Lower lobe of right lung (tissue), 2 donors: ENCODE measurements around the gene IGFBP6. TPM values are rescaled to one million over a fixed set of nuclear protein-coding genes. Genes with fewer than 3 reads are reported as not detected.

Experiments used
- ATAC-seq, 2 donors: fragments of 200-7000 bp; cut with Tn5 transposase; one replicate each; pipeline ENCODE4 v1.9.1; 2020 to 2022; ENCODE audit warnings: mild to moderate bottlenecking in 2 of 2, moderate library complexity in 2 of 2
- DNase-seq: peaks from one replicate; pipeline ENCODE4 v3.0.0-alpha.2; 2020
- H3K27ac ChIP-seq: fragments of 200-600 bp; one replicate; pipeline ENCODE4 v1.8.0; 2022
- H3K27me3 ChIP-seq: fragments of 200-600 bp; one replicate; pipeline ENCODE4 v1.8.0; 2022; ENCODE audit warnings: low read depth
- H3K36me3 ChIP-seq: fragments of 200-600 bp; one replicate; pipeline ENCODE4 v1.8.0; 2022; ENCODE audit warnings: mild to moderate bottlenecking
- H3K4me1 ChIP-seq: fragments of 200-600 bp; one replicate; pipeline ENCODE4 v1.8.0; 2022
- H3K4me3 ChIP-seq: fragments of 200-600 bp; one replicate; pipeline ENCODE4 v1.8.0; 2022; ENCODE audit warnings: mild to moderate bottlenecking
- H3K9me3 ChIP-seq: fragments of 200-600 bp; one replicate; pipeline ENCODE4 v1.8.0; 2022
- intact Hi-C: fragments of 100-400 bp; cut with DNase I; formaldehyde crosslinking; loops from one replicate; pipeline ENCODE4 v1.11.0; 2022
- total RNA-seq: library from RNA; stranded (reverse); fragmentation: NEBNext Ultra II Directional; extraction: Animal tissue kit (Norgen Biotek cat#: 25700); gene quantifications from one replicate; pipeline ENCODE4 v1.2.1, GENCODE V29; 2021
- TF ChIP-seq, protein P1 (sequence below): fragments of 200-600 bp; IDR thresholded peaks from one replicate; pipeline ENCODE4 v1.8.0; 2022; ENCODE audit warnings: antibody characterized with exemption, mild to moderate bottlenecking
- donor health status: DM: no; HTN: yes; CAD: no; lungs with severe emphysema.

IGFBP6 gene
- total RNA-seq, 1 donor from 2014 or later: 58.5 TPM

DNA sequence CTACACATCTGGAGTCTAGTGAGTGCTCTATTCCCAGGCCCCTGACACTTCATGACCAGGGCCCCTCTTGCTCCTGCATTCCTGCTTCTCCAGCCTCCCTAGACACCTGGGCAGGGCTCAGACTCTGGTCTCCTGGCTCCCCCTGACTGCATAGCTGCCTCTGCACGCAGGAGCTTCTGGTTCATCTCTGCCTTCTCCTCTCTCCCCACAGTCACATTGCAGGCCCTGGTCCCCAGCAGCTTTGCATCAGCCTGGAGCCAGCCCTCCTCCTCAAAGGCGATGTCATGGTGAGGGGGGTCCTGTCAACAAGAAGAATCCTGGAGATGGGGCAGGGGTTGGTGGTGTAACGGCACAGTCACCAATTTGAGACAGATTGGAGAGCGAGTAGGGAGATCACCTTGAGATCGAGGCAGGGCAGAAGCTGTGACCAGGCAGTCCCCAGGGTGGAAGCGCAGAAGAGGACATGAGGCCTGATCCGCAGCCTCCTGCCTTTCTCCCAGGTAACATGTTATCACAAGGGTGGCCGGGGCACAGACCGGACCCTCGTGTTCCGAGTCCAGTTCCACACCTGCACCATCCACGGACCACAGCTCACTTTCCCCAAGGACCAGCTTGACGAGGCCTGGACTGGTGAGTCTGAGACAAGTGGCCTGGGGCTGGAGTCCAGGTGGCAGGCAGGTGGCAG is 39.5 kb upstream of the IGFBP6 start:
- intact Hi-C loops: no loop called here
- no peak overlapping the region for H3K27ac ChIP-seq
- ATAC-seq (no peak), DNase-seq (peak; percentile 45)
- peaks cover 68% of the 10 kb centered on the region for H3K4me1 ChIP-seq
- TF ChIP-seq, protein P1, sequence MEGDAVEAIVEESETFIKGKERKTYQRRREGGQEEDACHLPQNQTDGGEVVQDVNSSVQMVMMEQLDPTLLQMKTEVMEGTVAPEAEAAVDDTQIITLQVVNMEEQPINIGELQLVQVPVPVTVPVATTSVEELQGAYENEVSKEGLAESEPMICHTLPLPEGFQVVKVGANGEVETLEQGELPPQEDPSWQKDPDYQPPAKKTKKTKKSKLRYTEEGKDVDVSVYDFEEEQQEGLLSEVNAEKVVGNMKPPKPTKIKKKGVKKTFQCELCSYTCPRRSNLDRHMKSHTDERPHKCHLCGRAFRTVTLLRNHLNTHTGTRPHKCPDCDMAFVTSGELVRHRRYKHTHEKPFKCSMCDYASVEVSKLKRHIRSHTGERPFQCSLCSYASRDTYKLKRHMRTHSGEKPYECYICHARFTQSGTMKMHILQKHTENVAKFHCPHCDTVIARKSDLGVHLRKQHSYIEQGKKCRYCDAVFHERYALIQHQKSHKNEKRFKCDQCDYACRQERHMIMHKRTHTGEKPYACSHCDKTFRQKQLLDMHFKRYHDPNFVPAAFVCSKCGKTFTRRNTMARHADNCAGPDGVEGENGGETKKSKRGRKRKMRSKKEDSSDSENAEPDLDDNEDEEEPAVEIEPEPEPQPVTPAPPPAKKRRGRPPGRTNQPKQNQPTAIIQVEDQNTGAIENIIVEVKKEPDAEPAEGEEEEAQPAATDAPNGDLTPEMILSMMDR: no peak
- no peaks in the 10 kb centered on the region for H3K9me3 ChIP-seq
- peaks cover 96% of the 10 kb centered on the region for H3K36me3 ChIP-seq
- H3K27me3 ChIP-seq: no peaks in the 10 kb centered on the region
- H3K4me3 ChIP-seq: no peak overlapping the region

GRCh38 chr12:53058674-53059433 is 38.6 kb upstream of the IGFBP6 start:
- Histone ChIP-seq H3K27ac (no peak overlapping the region), H3K4me3 (no peak overlapping the region), H3K36me3 (peaks cover 97% of the 10 kb centered on the region), H3K27me3 (no peaks in the 10 kb centered on the region), H3K9me3 (no peaks in the 10 kb centered on the region), H3K4me1 (peaks cover 66% of the 10 kb centered on the region)
- TF ChIP-seq, protein P1: no peak
- intact Hi-C loops: no loop called here
- ATAC-seq (no peak), DNase-seq (peak; percentile 45)

- DNase-seq: peak; percentile 41
- H3K36me3 ChIP-seq: peaks cover 100% of the 10 kb centered on the region
- peaks cover 62% of the 10 kb centered on the region for H3K4me1 ChIP-seq
- peak overlapping the region; percentile 18 for H3K27ac ChIP-seq
- TF ChIP-seq, protein P1: no peak
- no peak for ATAC-seq
- no peak overlapping the region for H3K4me3 ChIP-seq
- no peaks in the 10 kb centered on the region for H3K9me3 ChIP-seq
- intact Hi-C loops: no loop called here
- no peaks in the 10 kb centered on the region for H3K27me3 ChIP-seq
These were observed 37.9 kb upstream of the IGFBP6 start for GRCh38 chr12:53059434-53060063.

DNA sequence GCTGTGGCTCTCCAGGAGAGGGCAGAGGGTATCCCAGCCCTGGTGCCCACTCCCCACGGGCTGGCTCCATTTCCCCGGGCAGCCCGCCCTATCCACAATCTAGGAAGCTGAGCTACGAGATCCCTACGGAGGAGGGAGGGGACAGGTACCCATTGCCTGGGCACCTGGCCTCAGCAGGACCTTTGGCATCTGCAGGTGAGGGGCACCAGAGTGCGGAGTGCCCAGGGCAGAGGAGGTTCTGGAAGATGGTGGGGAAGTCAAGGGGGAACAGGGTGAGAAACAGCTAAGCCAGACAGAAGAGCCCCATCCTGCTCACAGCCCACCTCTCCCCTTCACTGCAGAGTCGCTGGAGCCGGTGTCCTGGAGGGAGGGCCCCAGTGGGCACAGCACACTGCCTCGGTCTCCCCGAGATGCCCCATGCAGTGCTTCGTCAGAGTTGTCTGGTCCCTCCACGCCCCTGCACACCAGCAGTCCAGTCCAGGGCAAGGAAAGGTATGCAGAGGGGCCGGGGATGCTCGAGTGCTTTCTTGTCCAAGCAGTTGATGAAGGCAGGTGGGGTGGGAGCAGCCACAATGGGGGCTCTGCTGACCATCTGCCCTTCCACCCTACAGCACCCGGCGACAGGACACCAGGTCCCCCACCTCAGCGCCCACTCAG is 37.3 kb upstream of the IGFBP6 start:
- H3K27ac ChIP-seq: peak overlapping the region; percentile 67
- peaks cover 55% of the 10 kb centered on the region for H3K4me1 ChIP-seq
- ATAC-seq (no peak), DNase-seq (peak; percentile 44)
- TF ChIP-seq, protein P1: no peak
- H3K9me3 ChIP-seq: no peaks in the 10 kb centered on the region
- no peak overlapping the region for H3K4me3 ChIP-seq
- H3K27me3 ChIP-seq: no peaks in the 10 kb centered on the region
- intact Hi-C loops: no loop called here
- H3K36me3 ChIP-seq: peaks cover 100% of the 10 kb centered on the region

DNA sequence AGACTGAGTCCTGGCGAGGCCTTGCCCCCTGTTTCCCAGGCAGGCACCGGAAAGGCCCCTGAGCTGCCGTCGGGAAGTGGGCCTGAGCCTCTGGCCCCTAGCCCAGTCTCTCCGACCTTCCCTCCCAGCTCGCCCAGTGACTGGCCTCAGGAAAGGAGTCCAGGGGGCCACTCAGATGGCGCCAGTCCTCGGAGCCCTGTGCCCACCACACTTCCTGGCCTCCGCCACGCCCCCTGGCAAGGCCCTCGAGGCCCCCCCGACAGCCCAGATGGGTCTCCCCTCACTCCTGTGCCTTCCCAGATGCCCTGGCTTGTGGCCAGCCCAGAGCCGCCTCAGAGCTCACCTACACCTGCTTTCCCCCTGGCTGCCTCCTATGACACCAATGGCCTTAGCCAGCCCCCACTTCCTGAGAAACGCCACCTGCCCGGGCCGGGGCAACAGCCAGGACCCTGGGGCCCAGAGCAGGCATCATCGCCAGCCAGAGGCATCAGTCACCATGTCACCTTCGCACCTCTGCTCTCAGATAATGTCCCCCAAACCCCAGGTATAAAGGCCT is 36.7 kb upstream of the IGFBP6 start:
- peak overlapping the region; percentile 67 for H3K27ac ChIP-seq
- peaks cover 100% of the 10 kb centered on the region for H3K36me3 ChIP-seq
- peaks cover 49% of the 10 kb centered on the region for H3K4me1 ChIP-seq
- H3K4me3 ChIP-seq: no peak overlapping the region
- TF ChIP-seq, protein P1: no peak
- intact Hi-C loops: no loop called here
- ATAC-seq: peak; percentile 3 to 11
- DNase-seq: peak; percentile 64
- no peaks in the 10 kb centered on the region for H3K9me3 ChIP-seq
- no peaks in the 10 kb centered on the region for H3K27me3 ChIP-seq
